ENCODE results near the gene ZEB2. TPM values are rescaled to one million over a fixed set of nuclear protein-coding genes. Genes with fewer than 3 reads are reported as not detected.

The ZEB2 gene
- total RNA-seq, 1 donor from 2014 or later, result 329 TPM

DNA sequence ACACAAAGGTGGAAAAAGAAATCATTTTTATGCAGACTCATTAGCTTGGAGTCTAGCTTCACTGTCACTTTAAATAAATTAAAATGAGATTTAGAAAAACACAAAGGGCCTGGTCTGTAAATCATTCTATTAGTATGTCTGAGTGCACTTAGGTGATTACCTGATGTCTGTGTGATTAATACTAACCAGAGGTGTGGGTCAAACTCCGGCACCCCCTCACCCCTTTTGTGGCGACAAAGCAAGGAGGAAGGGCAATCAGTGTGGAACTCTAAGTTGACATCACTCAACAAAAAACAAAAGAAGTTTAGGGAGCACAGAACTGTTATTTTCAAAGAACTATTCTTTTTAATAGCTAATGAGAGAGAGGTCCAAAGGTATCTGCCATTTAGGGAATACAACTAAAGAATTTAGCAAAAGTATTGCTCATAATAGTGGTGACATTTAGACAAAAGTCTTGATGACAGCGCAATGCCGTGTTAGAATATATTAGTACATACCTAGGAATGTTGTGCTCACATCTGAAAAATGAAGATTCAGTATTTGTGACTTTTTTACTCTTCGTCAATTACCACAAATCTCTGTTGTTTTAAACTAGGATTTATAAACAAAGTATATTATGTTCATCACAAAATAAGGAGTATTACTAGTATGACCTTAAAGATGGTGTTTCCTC, 66.3 kb downstream of the ZEB2 start:
- no peak for DNase-seq (ENCODE audit: low spot score)

DNA sequence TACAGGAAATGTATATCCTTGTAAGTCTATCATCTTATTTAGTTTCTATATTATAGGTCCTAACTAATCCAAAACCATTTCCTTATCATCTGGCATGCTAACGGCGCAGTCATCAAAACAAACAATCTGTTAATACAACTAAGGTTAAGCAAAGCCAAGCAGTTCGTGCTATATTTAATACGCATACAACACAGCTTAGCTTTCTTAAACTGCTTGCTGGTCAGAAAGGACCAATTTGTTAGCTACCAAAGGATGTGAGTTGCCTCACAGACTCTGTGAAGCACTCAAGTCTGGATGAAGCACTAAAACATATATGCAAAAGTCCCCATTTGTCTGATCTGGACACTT, 67.0 kb downstream of the ZEB2 start:
- no peak for DNase-seq (ENCODE audit: low spot score)

DNA sequence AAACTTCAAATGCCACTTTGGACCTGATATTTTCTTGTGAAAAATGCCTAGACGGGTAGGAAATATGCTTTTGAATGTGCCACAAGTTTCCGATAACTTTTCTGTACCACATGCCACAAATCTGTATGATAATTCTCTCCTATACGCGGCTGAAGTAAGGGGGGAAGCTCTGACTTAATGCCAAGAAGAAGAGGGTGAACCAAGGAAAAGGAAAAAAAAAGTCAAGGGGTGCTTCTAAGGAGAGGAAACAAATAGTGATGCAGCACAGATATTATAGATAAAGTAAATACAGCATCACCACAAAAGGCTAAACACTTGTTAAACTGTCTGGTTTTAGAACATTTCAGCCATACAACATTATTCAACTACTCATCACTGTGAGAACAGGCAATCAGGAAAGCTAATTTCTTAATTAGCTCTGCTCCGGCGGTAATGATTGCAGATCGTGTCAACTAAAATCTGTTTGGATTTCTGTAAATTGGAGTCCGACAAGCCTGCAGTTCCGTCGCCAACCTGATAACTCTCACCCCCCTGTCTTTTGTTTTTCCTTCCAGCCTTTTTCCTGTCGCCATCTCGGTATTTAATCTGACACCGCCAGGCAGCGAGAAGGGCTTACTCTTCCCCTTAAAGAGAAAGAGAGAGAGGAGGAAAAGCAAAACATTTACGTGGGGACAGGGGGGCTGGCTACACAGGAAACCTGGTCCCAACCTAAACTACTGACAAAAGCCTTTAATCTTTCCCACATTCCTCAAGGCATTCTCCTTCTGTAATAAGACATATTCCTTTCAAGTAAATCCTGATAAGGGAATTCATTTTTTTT, 67.5 kb downstream of the ZEB2 start:
- no peak for DNase-seq (ENCODE audit: low spot score)

DNA sequence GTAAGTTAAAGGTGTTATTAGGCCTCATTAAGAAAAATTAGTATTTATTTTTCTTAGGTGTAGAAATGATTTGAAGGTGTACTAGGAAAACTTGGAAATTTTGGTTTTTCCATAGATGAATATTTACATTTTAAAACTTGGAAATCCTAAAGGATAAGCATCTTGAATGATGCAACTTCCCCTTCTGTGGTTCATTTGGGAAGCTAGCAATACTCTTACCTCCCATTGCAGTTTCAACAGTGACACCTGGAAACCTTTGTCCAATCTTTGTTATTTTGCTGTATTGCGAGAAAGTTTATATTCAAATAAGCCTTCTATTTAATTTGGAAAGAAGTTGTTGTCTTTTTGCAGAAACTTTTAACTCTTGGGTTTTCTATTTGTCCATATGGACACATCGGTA, 68.5 kb downstream of the ZEB2 start:
- DNase-seq (ENCODE audit: low spot score), result no peak

DNA sequence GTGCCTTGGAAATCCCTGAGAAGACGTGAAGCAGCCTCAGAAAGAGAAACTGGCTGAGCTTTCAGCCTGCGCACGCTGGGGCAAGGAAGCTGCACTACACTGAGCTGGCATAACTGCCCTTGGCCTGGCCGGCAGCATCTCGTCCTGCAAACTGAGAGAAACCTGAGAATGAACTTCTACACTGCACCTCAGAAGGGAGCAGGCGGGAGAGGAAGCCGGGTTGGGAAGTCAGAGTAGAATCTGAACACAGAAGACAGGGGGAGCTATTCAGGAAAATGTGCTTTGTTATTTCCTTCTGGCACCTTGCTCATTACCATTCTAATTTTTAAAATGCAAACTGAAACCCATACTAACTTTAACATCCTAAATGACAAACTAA, 70.9 kb downstream of the ZEB2 start:
- DNase-seq (ENCODE audit: low spot score), result no peak

DNA sequence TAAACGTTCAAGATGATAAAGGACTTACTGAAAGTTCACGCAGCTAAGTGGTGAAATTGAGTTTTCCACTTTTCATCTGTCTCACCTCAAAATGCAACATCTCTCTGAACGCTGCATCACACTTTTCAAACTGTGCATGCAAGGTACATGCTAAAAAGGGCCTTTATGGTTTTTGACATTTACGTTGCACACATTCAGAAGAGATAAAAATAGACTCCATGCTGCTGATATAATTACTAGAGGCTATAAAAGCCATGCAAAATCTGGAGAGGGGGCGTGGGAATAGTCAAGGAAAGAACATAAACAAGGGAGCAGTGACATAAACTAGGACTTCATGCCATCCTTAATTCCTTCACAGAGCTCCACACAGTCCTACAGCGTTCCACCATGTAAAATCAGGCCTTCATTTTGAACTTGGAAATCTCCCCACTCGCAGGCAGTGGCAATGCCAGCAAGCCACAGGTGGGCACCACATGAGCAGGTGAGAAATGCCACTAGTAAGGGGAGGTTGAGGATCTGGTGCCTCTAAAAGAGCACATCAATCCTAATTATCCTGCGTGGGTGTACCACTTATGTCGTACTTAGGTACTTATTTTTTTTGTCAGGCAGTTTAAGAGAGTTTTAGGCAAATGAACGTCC, 71.4 kb downstream of the ZEB2 start:
- no peak for DNase-seq (ENCODE audit: low spot score)

DNA sequence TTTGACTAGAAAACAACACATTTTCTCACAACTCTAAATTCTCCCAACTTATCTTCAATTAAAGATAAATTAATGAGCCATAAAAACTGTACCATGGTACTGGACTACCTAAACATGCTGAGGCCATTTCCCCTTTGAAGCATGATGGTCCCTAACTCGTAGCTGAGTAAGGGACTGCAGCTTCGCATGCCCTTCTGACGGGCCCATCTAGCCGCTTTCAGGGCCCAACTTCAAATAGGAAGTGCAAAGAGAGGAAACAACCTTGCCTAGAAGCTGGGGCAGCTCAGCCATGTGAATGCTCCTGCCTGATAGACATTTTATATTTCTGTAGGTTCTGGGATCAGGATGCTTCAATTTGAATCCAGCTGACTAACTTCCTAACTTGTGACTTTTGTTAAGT, 72.4 kb downstream of the ZEB2 start:
- DNase-seq (ENCODE audit: low spot score), result no peak

DNA sequence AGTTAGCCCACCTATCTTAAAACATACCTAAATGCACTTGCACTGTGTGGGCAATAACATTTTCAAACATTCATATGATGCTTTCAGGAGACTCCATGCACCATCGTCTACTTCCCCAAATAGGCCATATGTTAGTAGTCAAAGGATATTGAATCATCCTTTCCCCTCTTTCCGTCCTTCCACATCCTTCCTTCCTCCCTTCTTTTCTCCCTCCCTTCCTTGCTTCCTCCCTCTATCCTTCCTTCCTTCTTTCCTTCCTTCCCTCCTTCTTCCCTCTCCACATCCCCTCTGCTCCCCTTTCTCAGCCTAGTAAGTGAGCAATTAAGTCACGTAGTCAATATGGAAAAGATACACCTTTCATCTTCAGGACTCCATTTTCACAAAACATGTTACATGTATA, 73.8 kb downstream of the ZEB2 start:
- DNase-seq (ENCODE audit: low spot score), result no peak

DNA sequence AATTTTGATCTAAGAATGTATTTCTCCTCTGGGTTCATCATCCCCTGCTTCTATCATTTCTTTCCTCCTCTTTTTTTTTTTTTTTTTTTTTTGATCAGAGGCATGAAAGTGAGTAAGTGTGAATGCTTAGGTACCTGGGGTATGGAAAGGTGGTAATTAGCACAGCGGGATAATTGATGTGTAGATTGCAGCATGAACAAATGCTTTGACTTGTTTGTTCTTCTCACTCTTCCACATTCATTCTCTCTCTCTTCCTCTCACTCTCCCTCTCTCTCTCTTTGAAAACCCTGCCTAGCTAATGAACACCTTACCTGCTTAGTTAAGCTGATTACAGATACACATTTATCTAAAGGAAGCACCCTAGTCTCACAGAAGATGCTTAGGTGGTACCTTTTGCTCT, 74.7 kb downstream of the ZEB2 start:
- DNase-seq (ENCODE audit: low spot score), result no peak

DNA sequence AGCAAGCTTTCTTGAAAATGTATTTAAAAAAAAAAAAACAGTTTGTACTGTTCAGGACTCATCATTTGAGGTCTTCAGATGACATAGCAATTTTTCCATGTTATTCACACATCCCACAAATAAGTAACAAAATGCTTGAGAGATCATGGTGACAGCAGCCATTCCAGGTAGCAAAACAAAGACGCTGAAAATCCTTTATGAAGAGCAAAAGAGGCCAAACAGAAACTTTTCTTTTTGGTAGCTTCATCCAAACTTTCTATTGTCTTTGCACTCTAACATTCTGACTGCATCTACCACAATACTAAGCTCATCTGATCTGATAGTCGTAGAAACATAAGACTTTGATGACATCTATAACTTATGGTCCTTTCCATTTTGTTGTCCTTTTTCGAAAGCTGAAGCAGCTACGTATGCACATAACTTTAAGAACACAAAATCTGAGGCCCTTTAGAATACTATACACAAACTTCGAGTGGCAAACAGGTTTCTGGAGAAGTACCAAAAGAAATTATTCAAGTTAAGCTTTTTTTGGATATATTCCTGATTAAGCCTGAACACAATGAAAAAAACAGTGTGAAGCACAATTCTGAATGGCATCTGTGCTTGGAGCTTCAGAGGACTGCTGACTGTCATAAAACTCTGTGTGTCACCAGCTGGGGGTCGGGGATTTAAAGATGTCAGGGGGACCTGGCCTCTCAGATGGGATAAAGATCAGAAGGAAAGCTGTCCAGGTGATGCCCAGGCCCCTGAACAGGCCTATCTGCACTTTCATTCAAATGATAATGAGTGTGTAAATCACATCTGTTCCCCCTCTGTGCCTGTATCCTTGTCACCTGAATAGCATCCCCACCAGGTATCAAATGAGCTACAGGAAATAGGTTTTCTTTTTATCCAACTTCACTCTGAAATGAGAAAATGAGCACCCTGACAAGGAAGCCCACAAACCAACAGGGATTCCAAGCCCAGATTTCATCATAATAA, 75.8 kb downstream of the ZEB2 start:
- DNase-seq (ENCODE audit: low spot score), result no peak

DNA sequence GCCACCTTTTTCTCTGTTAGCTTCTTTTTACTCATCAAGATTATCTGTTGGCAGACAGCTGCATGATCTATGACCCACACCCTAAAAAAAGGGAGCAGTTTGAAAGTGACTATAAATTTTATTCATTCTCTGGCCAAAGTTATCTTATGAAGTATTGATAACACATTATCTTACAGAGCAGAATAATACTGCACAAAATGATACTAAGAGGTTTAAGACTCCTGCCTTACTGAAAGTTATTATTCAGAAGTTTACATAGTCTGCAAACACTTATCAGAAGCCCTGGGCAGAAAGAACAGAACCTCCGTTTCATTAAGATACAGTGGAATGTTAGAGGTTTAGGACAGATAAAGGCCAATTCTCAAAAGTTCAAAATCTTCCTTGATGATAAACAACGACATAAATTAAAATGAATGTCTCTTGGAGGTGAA, 78.2 kb downstream of the ZEB2 start:
- DNase-seq (ENCODE audit: low spot score), result no peak

DNA sequence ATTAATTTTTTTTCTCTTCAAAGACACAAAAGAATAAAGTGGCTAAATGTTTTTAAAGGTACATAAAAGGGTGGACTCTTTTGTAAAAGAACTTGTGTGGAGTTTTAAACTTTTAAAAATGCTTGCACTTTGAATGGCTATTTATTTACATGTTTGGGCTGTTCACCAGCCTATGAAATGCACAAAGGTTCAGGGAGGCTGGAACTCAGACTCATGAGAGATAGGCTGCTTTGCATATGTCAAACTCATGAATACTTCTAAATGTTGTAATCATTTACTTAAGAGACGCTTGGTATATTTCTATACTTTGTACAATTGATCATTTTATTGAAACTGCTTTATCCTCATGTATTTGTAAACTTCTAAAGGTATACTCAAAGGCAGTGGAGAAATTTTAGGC, 79.9 kb downstream of the ZEB2 start:
- DNase-seq (ENCODE audit: low spot score), result no peak

DNA sequence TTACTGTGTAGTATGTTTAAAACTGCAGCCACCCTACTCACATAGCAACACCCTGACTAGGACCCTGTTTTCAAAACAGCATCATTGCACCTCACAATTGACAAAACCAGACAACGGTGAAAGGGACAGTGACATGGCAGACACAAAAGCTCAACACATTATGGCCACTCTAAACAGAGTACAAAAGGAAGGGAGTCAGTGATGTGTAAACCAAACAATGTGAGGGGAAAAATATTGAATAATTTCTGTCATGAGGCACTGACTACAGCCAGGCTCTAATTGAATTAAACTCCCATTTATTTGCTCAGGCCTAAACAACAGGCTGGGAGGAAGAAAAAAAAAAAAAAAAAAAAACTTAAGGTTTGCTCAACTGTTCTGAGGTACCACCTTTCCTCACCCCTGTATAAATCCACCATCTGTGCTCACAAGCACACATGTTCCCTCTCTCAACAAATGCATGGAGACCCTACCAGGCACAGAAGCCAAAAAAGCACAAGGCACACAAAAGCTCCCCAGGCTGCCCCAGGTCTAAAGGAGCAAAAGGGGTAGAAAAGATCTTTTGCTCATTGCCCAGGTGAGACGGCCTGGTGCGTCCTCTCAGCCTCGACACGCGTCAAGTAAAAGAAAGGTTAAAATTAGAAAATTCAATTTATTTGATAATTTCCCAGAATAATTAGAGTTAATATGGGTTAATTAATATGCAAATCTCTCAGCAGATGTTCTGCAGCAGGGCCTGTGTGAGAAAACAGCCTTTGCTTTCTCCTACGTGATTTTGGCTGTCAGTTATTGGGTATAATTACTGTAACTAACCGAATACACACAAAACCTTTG, 80.9 kb downstream of the ZEB2 start:
- DNase-seq (ENCODE audit: low spot score), result no peak

DNA sequence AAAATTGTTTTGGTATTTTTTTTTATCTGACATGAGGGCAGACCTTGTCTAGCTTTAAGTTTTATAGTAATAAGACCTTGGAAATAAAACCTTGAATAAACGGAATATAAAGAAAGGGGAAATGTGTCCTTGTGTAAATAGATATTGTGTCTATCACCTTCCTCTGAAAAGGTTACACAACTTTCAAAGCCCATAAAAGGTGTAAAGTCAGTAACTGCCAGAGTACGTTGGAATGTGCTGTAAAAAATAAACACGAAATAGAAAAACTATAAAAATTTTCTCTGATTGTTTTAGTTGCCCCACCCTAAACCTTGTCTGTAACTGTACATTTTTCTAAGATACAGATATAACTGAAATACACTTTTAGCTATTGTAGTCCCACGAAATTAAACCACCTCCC, 82.3 kb downstream of the ZEB2 start:
- DNase-seq (ENCODE audit: low spot score), result no peak

DNA sequence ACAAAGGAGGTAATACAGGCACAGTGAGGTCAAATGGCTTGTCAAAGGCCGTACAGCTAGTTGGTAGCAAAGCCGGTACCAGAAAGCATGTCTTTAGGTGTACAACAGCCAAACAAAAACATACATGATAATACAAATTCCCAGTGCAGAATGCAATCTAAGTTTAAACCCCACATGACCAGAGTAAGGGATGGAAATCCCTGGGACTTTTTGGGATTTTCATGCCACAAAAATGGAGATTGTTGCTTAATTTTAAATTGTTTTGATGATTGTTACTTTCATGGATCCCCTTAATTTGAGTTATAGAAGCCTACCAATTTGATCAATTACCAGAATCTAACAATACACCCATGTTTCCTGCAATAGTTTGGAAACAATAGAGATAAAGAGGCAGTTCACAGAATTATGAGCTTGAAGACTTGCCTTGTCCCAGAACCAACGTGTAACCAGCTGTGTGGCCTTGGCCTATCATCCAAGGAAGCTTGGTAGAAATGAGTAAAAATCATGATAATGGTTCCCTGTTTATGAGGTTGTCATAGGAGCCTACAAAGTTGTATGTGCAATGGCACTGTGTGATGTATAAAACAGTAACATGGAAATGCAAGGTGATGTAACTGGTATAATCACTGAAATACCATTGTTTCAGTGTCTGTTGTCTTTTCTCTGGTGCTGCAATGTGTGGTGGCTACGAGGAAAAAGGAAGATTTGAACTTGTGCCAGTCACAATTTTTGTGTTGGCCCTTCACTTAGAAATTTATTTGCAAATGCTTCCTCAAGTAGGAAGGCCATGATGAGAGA, 85.3 kb downstream of the ZEB2 start:
- no peak for DNase-seq (ENCODE audit: low spot score)

DNA sequence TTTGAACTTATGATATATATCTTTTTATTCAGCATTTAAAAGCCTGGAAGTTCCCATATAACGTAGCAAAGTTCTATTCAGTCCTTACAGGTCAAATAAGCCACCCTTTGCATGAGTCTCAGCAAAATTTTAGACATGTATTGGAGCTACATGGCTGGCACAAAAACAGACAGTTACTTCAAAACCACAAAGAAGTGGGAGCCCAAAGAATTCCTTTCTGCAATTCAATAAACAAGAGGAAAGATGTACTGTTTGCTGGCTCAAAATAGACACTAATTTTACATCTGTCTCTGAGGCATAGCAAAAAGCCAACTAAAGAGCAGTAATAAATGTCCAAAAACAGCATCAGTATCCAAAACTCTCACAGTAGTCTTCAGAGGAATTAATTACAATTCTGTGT, 87.0 kb downstream of the ZEB2 start:
- no peak for DNase-seq (ENCODE audit: low spot score)

DNA sequence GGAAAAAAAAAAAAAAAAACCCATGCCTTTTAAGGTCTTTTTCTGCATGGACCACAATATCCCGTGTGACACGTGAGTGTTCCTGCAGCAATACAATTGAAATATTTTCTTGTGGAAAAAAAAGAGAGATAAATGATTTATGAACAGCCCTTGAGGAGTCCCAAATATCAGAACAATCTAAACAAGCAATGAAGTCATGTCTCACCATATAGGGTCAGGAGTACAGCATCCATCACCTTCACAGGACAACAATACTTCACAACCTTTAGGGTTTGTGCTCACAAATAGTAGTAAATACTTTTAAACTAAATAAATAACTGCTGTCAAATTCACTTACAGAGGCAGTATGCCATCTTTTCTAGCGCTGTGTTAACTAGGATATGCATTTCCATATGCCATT, 87.9 kb downstream of the ZEB2 start:
- no peak for DNase-seq (ENCODE audit: low spot score)

DNA sequence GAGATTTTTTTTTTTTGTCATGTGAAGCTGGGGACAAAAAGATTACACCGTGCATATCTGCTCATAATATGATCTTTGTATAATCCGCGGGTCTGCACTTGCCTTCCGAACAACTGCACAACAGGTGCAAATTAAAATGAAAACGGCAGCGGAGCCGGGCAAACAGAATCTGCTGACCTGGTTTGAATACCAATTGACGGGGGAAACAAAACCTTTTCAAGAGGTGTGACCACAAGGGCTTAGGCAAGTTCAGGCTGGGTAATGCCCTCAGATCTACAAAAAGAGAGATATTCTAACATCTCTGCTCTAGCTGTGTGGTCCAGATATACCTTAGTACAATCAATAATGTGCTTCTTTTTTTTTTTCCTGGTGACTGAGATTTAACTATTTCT, 88.5 kb downstream of the ZEB2 start:
- DNase-seq (ENCODE audit: low spot score), result no peak

DNA sequence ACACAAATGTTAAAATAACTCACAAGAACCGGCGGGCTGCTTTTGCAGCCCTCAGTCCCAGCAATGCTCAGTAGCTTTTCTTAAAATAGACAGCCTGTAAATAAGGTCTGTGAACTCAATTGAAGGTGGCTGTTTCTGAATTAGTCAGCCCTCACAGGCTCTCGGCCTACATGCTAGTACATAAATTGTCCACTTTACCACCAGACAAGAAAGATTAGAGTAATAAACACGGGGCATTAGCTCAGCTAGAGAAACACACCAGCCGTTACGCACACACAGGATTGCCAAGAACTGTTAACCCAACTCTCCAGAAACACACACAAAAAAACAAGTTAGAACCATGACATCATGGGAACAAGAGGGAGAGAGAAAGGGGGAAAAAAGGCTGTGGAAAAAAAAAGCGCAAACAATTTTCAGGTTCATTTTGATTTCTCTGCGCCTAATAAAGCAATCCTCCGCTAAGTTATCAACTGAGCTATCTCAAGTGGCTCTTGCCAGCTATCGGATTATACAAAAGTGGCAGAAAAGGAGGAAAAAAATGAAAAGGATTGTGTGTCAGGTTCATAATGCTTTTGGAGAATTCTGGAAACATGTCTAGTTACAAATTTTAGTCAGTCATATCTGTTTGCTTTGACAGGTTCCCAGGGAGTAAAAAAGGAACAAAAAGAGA, 89.1 kb downstream of the ZEB2 start:
- no peak for DNase-seq (ENCODE audit: low spot score)

Data from mesenteric fat pad (tissue), 1 donor.